Measurements from ENCODE around the gene ACBD5.

Gene ACBD5

GRCh38 chr10:27155066-27155754, 85.4 kb downstream of the ACBD5 start, which contains the start of gene MASTL (continued):
- 0 out of 2 replicates have a peak, but pooled peaks have one; percentile 21 for TF ChIP-seq ZBTB6 (tag by site-specific recombination; IDR thresholded peaks at IDR 0.05)
- TF ChIP-seq ZNF114 (tag by site-specific recombination; IDR thresholded peaks at IDR 0.05), result no peak
- TF ChIP-seq INSM2 (tag by site-specific recombination; IDR thresholded peaks at IDR 0.05), result peak; percentile 63; the same call in 1 of the 2 replicates
- no peak for TF ChIP-seq ZNF600 (tag by site-specific recombination; IDR thresholded peaks at IDR 0.05)
- TF ChIP-seq ZNF626 (tag by site-specific recombination; IDR thresholded peaks at IDR 0.05), result no peak
- peak; percentile 96 for TF ChIP-seq PATZ1 (tag by site-specific recombination; IDR thresholded peaks at IDR 0.05)
- TF ChIP-seq ZNF132 (tag by site-specific recombination; IDR thresholded peaks at IDR 0.05; ENCODE audit: borderline replicate concordance), result no peak
- no peak for TF ChIP-seq ZNF280D (tag by site-specific recombination; IDR thresholded peaks at IDR 0.05)
- 0 out of 2 replicates have a peak, but pooled peaks have one; percentile 46 for TF ChIP-seq IKZF3 (tag by site-specific recombination; IDR thresholded peaks at IDR 0.05)
- no peak for TF ChIP-seq ZNF558 (tag by site-specific recombination; IDR thresholded peaks at IDR 0.05)
- TF ChIP-seq ZNF23 (tag by site-specific recombination; IDR thresholded peaks at IDR 0.05; ENCODE audit: borderline replicate concordance), result no peak
- TF ChIP-seq ZNF529 (tag by site-specific recombination; IDR thresholded peaks at IDR 0.05; ENCODE audit: insufficient replicate concordance), result no peak
- peak; percentile 62; the same call in 1 of the 2 replicates for TF ChIP-seq ZBTB48 (tag by site-specific recombination; IDR thresholded peaks at IDR 0.05)
- no peak for TF ChIP-seq ZNF354C (tag by site-specific recombination; IDR thresholded peaks at IDR 0.05; ENCODE audit: borderline replicate concordance, low read depth)
- peak; percentile 98 for TF ChIP-seq ZNF629 (tag by site-specific recombination; IDR thresholded peaks at IDR 0.05)
- TF ChIP-seq ZNF747 (tag by site-specific recombination; IDR thresholded peaks at IDR 0.05), result no peak
- TF ChIP-seq PRDM6 (tag by site-specific recombination; IDR thresholded peaks at IDR 0.05), result no peak
- TF ChIP-seq YY1 (tag by site-specific recombination; IDR thresholded peaks at IDR 0.05), result peak; percentile 71; the same call in 1 of the 2 replicates
- TF ChIP-seq ZNF37A (tag by site-specific recombination; IDR thresholded peaks at IDR 0.05), result no peak
- TF ChIP-seq REPIN1 (tag by site-specific recombination; IDR thresholded peaks at IDR 0.05; ENCODE audit: low read depth), result peak; percentile 19; the same call in 1 of the 2 replicates
- no peak for TF ChIP-seq ZNF214 (tag by site-specific recombination; IDR thresholded peaks at IDR 0.05; ENCODE audit: borderline replicate concordance)
- TF ChIP-seq ZNF302 (tag by site-specific recombination; IDR thresholded peaks at IDR 0.05; ENCODE audit: low read depth), result no peak
- TF ChIP-seq ZBTB20 (tag by site-specific recombination; IDR thresholded peaks at IDR 0.05), result peak; percentile 70
- TF ChIP-seq ZNF311 (tag by site-specific recombination; IDR thresholded peaks at IDR 0.05; ENCODE audit: borderline replicate concordance), result no peak
- no peak for TF ChIP-seq ZNF530 (tag by site-specific recombination; IDR thresholded peaks at IDR 0.05; ENCODE audit: low read depth)
- TF ChIP-seq ZNF830 (tag by site-specific recombination; IDR thresholded peaks at IDR 0.05; ENCODE audit: low read depth), result no peak
- TF ChIP-seq SALL2 (tag by site-specific recombination; IDR thresholded peaks at IDR 0.05; ENCODE audit: borderline replicate concordance), result no peak
- no peak for TF ChIP-seq ZNF211 (tag by site-specific recombination; IDR thresholded peaks at IDR 0.05; ENCODE audit: low read depth)
- TF ChIP-seq ZNF266 (tag by site-specific recombination; IDR thresholded peaks at IDR 0.05; ENCODE audit: low read depth), result no peak
